ENCODE measurements around the gene OR2AP1. TPM values are rescaled to one million over a fixed set of nuclear protein-coding genes. Genes with fewer than 3 reads are reported as not detected.
"Not testable (repeated sequence)": the region's sequence is repeated elsewhere in the genome, so short reads cannot be mapped to it uniquely, and the experiment has no call there.

Gene OR2AP1
- not detected in 2 replicates for total RNA-seq

DNA sequence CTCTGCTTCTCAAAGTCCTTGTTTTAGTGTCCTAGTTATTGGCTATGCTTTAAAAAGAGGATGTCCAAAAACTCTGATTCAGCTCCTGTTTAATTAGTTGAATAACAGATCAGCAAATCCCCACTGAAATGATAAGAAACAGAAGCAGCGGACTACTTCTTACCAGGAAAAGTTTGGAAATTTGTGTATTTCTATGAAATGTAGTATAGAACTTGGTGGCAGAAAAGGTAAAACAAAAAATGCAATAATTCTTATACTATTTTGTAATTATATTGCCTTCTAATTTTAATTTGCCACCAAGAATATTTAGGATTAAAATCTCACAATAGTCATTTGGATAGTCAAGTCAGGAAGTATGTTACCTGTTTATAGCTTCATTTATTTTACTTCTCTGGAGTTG is at the start of gene OR2AP1:
Gene OR2AP1 (plus strand): TSS at position 301 of the 400 bp plus-strand sequence. CDS start 1,947 bp downstream, outside the sequence.
- H3K4me3 ChIP-seq (ENCODE audit: low read depth, low read length): no peak within 1 kb of the TSS
- DNase-seq (ENCODE audit: low read depth): no peak
- TF ChIP-seq, protein P1, sequence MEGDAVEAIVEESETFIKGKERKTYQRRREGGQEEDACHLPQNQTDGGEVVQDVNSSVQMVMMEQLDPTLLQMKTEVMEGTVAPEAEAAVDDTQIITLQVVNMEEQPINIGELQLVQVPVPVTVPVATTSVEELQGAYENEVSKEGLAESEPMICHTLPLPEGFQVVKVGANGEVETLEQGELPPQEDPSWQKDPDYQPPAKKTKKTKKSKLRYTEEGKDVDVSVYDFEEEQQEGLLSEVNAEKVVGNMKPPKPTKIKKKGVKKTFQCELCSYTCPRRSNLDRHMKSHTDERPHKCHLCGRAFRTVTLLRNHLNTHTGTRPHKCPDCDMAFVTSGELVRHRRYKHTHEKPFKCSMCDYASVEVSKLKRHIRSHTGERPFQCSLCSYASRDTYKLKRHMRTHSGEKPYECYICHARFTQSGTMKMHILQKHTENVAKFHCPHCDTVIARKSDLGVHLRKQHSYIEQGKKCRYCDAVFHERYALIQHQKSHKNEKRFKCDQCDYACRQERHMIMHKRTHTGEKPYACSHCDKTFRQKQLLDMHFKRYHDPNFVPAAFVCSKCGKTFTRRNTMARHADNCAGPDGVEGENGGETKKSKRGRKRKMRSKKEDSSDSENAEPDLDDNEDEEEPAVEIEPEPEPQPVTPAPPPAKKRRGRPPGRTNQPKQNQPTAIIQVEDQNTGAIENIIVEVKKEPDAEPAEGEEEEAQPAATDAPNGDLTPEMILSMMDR (IDR thresholded peaks at IDR 0.05; ENCODE audit: insufficient read depth, low read depth, low read length): no peak

DNA sequence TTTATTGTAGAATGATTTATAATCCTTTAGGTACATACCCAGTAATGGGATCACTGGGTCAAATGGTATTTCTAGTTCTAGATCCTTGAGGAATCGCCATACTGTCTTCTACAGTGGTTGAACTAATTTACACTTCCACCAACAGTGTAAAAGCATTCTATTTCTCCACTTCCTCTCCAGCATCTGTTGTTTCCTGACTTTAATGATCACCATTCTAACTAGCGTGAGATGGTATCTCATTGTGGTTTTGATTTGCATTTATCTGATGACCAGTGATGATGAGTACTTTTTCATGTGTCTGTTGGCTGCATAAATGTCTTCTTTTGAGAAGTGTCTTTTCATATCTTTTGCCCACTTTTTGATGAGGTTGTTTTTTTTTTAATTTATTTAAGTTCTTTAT is 24.0 kb upstream of the OR2AP1 start:
- not testable (repeated sequence) for DNase-seq (ENCODE audit: low read depth); H3K4me3 ChIP-seq (ENCODE audit: low read depth, low read length)

DNA sequence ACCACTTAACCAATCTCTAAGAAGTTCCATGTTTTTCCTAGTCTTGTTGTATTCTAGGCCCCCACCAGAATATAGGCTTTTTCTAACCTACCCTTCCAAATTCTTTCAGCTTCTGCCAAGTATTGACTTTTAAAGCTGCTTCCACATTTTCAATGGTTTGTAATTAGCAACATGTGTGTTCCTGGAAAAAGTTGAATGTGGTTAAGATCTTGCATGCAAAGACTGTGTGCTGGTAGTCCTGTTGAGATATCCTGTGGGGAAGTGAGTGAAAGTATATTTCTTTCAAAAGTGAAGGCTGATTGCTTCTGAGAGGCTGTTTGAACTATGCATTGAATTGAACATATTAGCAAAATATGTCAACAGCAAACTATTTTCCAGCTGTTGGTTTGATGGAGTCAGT is 23.5 kb upstream of the OR2AP1 start:
- H3K4me3 ChIP-seq (ENCODE audit: low read depth, low read length): no peak overlapping the region
- TF ChIP-seq, protein P1 (IDR thresholded peaks at IDR 0.05; ENCODE audit: insufficient read depth, low read depth, low read length): no peak
- no peak for DNase-seq (ENCODE audit: low read depth)

DNA sequence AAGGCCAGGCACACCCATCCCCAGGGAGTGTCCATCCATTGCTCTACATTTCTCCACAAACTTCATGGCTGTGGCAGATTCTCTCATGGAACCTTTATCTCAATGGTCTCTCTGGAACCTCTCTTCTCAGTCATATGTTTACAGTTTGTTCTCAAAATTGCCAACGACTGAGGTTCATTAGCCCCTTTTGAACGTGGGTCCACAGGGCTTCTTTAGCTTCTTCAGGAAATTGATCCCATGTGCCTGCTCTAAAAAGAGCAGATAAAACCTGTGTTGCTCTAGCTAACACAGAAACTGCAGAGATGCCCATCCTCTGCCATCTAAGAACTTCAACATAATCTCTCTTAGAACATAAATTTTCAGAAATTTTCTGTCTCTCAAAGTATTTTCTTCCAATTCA is 23.0 kb upstream of the OR2AP1 start, which contains the start of gene OR6C4:
Gene OR6C4 (plus strand): TSS at position 301 of the 400 bp plus-strand sequence. CDS start 1,625 bp downstream, outside the sequence.
- no peak for DNase-seq (ENCODE audit: low read depth)
- no peak within 1 kb of the TSS for H3K4me3 ChIP-seq (ENCODE audit: low read depth, low read length)
- TF ChIP-seq, protein P1 (IDR thresholded peaks at IDR 0.05; ENCODE audit: insufficient read depth, low read depth, low read length): no peak

DNA sequence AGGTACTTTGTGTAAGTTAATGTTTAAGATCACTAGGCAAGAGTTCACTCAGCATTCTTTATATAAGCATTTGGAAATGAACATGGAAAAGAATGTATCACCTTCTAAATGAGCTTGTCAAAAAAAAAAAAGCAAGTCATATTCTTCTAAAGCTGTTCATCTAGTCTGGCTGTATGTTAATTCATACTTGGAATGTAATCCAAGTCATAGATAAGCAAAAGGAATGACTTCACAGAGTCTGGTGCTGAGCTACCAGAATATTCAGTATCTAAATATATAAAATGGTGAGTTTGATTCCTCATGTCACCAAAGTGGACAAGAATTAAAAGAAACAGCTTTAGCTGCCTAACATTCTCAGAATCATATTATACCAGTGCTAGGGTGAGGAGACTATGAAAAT is 18.0 kb upstream of the OR2AP1 start:
- no peak for DNase-seq (ENCODE audit: low read depth)
- H3K4me3 ChIP-seq (ENCODE audit: low read depth, low read length): no peak overlapping the region
- TF ChIP-seq, protein P1 (IDR thresholded peaks at IDR 0.05; ENCODE audit: insufficient read depth, low read depth, low read length): no peak

DNA sequence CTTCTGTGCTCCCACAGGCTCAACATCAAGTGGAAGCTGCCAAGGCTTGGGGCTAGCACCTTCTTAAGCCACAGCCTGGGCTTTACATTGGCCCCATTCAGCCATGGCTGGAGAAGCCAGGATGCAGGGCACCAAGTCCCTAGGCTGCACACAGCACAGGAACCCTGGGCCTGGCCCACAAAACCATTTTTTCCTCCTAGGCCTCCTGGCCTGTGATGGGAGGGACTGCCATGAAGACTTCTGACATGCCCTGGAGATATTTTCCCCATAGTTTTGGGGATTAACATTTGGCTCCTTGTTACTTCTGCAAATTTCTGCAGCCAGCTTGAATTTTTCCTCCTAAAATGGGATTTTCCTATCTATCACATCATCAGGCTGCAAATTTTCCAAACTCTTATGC is 2.2 kb upstream of the OR2AP1 start:
- not testable (repeated sequence) for DNase-seq (ENCODE audit: low read depth); H3K4me3 ChIP-seq (ENCODE audit: low read depth, low read length)

DNA sequence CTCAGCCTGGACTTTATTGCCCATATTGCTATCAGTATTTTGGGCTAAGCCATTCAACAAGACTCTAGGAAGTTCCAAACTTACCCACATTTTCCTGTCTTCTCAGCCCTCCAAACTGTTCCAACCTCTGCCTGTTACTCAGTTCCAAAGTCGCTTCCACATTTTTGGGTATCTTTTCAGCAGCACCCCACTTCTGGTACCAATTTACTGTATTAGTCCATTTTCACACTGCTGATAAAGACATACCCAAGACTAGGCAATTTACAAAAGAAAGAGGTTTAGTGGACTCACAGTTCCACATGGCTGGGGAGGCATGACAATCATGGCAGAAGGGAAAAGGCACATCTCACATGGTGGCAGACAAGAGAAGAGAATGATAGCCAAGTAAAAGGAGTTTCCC is 1.6 kb upstream of the OR2AP1 start:
- not testable (repeated sequence) for H3K4me3 ChIP-seq (ENCODE audit: low read depth, low read length); DNase-seq (ENCODE audit: low read depth)

DNA sequence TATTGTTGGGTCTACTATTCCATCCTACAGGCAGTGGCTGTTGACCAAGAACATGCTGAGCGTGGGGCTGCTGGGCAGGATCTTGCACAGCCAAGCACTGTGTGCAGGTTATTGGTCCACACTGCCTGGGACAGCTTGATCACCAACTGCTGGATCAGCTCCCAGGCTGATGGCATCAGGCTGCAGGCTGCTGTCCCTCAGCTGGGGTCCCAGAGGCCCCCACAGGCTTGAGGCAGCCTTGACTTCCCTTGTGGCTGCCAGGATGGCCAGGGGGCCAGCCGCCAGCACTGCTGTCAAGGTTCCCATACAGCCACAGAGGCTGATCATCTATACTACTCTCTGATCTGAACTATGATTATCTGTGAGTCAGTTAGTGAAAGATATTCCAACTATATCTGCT is 9.8 kb downstream of the OR2AP1 start:
- TF ChIP-seq, protein P1 (IDR thresholded peaks at IDR 0.05; ENCODE audit: insufficient read depth, low read depth, low read length): no peak
- H3K4me3 ChIP-seq (ENCODE audit: low read depth, low read length): no peak overlapping the region
- DNase-seq (ENCODE audit: low read depth): no peak

DNA sequence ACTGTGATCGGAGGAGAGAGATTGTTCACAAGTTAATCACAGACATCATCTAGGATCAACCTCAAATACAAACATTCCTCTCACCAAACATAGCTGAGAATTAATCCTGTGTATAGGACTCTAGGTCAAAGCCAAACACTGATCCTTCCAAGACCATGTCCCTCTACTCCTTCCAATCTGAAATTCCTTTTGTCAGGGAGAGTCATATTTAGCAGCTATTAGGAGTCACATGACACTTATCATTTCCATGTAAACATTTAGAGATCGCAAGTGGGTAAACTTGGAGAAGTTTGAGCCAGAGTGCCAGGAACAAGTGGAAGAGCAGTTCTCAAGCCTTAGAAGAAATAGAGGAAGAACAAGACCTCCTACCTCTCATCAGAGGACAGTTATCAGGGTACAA is 13.5 kb downstream of the OR2AP1 start:
- TF ChIP-seq, protein P1 (IDR thresholded peaks at IDR 0.05; ENCODE audit: insufficient read depth, low read depth, low read length): no peak
- DNase-seq (ENCODE audit: low read depth): no peak
- H3K4me3 ChIP-seq (ENCODE audit: low read depth, low read length): no peak overlapping the region

DNA sequence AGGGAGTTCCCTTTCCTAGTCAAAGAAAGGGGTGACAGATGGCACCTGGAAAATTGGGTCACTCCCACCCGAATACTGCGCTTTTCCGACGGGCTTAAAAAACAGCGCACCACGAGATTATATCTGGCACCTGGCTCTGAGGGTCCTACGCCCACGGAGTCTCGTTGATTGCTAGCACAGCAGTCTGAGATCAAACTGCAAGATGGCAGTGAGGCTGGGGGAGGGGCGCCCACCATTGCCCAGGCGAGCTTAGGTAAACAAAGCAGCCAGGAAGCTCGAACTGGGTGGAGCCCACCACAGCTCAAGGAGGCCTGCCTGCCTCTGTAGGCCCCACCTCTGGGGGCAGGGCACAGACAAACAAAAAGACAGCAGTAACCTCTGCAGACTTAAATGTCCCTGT is 17.9 kb downstream of the OR2AP1 start:
- DNase-seq (ENCODE audit: low read depth); H3K4me3 ChIP-seq (ENCODE audit: low read depth, low read length): not testable (repeated sequence)

All from fibroblast of villous mesenchyme (primary cell).